HG02571 (cell line): ENCODE results near the gene MYPN.

ENCODE experiments used
- ATAC-seq: cut with Tn5 transposase; IDR thresholded peaks from one replicate; pipeline ENCODE4 v1.9.1; 2021; ENCODE audit warnings: mild to moderate bottlenecking, moderate library complexity; ENCODE audit not compliant: unreplicated experiment

MYPN gene

DNA sequence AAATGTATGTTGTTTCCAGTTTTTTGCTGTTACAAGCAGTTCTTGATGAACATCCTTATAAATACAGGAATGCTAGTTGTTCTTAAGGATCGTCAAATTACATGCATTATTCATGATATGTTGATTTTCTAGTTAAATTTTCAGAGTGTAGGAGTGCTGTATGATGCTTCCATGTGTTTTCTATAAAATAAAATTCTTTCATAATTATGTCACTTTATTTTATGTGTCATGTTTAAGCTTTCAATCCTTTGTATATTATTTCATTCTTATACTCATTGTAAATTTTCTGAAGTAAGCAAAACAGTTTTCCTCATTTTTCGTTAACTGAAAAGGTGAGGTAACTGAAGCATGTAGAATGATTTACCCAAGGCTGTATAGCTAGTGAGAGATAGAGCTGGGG, 16.8 kb upstream of the MYPN start:
- ATAC-seq = no peak

DNA sequence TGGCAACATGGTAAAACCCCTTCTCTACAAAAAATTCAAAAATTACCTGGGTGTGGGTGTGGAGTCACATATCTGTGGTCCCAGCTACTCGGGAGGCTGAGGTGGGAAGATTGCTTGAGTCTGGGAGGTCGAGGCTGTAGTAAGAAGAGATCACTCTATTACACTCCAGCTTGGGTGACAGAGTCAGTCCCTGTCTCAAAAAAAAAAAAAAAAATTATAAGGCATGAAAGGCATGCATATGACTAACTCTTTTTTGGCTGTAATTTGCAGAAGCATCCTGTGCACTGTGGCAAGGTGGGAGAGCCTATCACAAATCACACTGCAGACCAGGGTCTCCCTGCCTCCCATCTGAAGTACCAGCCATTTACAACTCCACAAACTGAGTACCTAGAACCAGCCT, 14.1 kb upstream of the MYPN start:
- ATAC-seq = no peak

DNA sequence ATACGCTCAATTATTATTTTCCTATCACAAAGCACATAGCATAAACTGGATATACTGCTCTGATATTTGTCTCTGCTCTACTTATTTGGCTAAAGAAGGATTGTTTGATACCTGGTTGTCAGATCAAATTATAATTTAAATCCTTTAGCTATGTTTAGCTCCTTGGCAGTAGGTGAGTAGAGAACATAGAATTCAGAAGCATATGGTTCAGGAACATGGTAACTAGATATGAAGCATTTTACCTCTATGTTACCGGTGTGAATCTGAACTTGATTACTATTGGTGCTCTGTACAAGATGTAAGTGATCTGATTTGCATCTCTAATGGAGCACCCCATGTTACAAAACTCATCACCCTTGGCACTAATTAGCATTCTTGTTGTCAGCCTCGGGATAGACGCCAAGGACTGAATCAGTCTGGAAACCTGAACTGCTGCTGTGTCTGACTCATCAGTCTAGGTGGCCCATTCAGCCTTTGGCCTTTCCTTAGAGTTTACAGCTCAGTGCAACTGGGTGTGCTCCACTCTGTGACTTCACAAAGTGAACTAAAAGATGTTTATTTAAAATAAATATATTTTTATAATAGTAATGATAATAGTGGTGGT, 12.3 kb upstream of the MYPN start:
- no peak for ATAC-seq

DNA sequence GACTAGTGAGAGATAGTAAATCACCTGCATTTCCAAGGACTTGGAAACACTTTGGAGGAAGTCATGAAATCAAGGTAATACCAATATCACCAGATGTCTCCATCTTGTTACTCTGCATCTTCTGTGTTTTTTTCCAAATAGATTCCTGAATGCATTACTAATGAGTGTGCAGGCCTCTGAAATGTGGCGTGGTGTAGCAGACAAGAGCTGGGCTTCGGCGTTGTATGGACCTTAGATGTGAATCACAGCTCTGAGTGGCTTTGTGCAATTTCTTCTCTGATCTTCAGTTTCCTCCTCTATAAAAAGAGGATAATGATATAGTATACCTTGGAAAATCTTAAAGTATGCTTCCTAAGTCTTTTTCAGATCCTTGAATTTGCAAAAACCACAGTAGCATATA, 9.6 kb upstream of the MYPN start:
- no peak for ATAC-seq

DNA sequence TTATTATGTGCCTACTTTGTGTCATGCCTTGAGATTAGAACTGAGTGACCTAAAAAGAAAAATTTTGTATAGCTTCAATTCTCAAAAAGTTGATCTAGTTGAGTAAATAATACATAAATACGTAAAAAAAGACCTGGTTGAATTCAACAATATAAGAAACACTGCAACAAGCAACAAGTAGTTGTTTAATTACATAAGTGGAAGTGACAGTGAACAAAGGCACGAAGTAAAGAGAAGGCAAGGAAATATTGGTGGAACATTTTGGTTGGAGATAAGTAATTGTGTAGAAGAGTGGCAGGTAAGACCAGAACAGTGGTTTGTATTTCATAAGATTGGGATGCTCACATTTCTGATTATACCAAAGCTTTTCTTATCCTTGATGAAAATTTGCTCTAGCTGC, 8.2 kb upstream of the MYPN start:
- ATAC-seq = no peak

DNA sequence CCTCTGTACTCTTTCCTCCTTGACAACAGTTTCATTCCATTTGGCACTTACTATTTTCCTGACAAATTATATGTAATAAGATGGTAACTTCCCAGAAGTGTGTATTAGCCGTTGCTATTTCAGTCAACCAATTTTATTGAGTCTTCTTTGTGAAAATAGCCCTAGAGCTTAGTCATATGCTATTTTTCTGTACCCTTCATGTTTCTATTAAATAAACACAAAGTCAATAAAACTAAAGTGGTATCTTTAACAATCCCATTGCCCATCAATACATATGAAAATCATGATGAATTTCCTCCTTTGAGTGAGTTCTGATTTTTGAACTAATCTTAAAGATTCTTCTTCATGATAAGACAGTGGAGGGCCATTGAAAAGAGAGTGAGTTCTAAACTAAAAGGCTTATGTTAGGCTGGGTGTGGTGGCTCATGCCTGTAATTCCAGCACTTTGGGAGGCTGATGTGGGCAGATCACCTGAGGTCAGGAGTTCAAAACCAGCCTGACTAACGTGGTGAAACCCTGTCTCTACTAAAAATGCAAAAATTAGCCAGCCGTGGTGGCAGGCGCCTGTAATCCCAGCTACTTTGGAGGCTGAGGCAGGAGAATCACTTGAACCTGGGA, 5.9 kb upstream of the MYPN start:
- ATAC-seq = no peak

DNA sequence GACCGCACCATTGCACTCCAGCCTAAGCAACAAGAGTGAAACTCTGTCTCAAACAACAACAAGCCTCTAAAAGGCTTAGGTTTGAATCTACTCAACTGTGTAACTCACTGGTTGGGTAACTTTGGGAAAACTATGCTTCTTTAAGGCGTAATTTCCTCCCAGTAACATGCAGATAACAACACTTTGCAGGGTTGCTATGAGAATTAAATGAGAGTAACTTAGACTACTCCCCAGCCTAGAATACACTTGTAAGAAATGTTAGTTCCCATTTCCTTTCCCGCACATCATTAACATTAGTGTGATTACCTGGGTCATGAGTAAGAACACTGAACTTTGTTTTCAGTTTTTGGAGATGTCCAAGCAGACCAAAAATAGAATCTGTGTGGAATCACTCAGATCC, 5.4 kb upstream of the MYPN start:
- ATAC-seq = no peak

DNA sequence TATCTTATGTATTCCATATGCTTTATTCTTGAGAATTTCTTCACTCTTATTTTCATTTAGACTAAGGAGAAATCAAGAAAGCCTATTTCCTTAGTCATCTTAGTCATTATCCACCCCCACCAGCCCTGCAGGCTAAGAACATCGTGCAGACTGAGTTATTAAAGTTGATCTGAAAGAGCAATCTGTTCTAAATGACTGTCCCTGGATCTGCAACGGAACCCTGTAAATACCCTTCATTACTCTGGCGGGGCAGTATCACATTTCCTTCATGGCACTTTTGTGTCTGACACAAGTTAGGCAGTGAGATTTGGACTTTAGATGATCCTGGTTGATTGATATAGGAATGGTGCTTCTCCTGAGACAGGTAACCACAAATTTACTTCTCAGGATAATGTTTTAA, 3.5 kb upstream of the MYPN start:
- no peak for ATAC-seq

DNA sequence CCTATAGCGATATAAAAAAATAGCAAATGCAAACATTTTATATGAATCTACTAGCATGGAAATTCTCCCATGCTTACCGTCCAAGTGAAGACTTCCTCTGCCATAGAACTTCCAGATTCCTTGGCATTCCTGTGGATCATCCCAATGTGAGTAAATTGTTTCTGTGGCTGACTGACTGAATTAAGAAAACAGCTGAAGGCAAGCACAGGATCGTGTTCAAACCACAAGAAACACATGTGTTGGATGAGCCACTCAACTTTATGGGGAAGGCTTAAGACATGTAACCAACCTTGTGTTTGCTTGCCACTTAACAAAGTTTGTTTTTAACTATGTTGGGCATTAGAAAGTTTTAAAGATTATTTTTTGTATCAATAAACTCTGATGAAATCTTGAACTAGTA, 2.6 kb upstream of the MYPN start:
- no peak for ATAC-seq

DNA sequence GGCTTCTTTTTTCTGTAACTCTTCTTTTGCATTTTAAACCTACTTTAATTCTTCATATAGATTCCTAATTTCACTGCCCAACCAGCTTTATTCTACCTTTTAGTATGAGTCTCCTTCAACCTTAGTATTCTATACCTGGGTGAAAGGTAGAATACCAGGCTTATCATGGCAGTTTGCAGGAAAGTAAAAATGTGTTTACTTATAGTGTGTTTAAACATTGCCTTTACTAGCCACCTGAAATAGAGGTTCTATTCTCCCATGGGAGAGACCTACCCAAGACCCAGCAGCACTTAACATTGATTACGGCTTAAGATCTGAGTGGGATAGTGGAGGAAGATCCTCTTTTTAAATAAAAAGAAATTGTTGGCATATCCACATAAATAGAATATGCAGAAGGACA, 1.6 kb upstream of the MYPN start:
- no peak for ATAC-seq

DNA sequence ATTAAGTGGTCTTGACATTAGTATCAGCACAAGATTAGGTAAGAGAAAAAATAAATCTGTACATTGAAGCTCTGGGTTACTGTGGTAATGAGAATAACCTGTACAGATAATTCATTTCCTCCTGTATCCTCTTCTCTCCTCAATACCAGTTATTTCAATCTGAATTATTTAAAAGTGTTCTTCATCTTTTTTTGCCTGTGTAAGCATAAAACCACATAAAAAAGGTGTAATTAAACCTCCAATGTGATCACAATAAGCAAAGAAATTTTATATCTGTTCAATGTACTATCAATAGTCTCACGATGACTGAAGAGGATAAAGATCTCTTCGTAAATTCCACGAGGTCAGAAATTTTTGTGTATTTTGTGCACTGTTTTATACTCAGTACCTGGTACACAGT, 1.2 kb upstream of the MYPN start:
- ATAC-seq = no peak

DNA sequence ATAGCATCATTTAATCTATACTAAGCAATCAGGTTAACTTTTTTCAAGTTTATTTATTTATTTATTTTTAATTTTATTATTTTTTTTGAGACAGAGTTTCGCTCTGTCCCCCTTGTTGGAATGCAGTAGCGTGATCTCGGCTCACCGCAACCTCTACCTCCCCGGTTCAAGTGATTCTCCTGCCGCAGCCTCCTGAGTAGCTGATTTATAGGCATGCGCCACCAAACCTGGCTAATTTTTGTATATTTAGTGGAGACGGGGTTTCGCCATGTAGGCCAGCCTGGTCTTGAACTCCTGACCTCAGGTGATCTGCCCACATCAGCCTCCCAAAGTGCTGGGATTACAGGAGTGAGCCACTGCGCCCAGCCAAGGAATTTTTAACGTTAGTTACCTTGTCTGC, 635 bp upstream of the MYPN start:
- no peak for ATAC-seq

DNA sequence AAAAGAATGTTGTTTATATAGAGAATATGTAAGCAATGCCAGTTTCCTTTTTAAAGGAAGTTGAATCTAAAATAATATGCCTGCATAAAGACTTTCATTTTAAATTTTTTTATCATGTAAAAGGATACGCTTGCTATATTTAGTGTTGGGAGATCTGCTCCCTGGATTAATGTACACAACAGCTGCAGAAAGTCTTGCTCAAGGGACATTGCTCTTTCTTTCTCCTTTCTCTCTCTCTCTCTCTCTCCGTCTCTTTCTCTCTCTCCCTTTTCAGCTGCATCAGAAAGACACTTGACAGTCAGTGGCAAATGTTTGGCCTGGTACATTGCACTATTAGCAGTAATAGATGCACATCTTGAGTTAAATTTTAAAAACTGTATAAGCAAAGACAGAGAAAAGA, 739 bp downstream of the MYPN start:
- ATAC-seq = no peak

DNA sequence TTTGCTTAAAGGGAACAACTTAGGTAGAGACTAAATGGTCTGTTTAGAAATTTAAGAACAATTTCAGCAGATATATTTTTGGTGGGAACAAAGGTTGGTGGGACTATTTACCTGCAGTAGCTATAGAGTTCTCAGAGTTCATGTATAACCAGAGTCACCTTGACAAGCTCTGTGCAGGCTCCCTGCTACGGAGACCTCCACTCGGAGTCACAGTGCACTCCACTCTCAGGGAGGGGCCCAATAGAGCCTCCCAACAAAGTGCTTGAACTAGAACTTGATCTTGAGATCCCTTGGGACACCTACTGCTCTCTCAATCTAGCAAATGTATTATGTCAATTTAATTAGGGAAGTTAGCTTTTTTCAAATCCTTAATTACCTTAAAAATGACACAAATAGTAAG, 2.3 kb downstream of the MYPN start:
- ATAC-seq = no peak

DNA sequence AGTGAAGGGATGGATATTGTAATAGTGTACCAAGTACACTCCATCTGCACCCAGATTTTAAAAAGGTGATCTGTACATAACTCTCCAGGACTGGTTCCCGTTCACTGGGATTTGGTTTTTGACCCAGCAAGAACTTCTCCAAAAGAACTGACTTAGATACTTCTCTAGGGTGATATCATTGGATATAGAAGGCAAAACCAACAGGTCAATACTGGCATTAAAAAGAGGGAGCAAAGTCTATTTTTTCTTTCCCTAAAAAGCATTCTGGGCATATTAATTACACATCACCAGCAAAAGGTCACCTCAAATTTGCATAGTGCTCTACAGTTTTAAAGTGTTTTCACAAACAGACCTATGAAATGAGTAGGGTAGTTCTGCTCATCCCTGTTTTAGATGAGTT, 3.5 kb downstream of the MYPN start:
- no peak for ATAC-seq

DNA sequence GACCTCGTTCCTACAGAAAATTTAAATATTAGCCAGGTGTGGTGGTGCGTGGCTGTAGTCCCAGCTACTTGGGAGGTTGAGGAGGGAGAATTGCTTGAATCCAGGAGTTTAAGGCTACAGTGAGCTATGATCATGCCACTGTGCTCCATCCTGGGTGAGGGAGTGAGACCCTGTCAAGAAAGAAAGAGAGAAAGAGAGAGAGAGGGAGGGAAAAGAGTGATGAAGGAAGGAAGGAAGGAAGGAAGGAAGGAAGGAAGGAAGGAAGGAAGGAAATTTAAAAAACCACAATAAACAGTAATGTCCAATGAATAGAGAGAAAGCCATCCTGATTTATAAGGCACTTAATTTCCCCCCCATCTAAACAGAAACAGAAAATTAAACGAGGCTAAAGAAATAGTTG, 9.4 kb downstream of the MYPN start:
- ATAC-seq = no peak

DNA sequence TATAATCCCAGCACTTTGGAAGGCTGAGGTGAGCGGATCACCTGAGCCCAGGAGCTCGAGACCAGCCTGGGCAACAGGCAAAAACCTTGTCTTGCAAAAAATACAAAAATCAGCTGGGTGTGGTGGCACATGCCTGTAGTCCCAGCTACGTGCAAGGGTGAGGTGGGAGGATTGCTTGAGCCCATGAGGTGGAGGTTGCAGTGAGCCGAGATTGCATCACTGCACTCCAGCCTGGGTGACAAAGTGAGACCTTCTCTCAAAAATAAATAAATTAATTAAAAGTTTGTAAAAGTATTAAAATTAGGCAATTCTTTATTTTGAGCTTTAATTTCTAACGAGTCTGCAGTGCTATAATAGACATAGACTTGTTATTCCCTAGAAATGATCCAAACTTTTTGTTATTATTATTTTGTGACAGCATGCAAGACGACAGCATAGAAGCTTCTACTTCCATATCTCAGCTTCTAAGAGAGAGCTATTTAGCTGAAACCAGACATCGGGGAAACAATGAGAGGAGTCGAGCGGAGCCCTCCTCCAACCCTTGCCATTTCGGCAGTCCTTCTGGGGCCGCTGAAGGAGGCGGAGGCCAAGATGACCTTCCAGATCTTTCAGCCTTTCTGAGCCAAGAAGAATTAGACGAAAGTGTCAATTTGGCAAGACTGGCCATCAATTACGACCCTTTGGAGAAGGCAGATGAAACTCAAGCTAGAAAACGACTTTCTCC, 11.9 kb downstream of the MYPN start:
- no peak for ATAC-seq

DNA sequence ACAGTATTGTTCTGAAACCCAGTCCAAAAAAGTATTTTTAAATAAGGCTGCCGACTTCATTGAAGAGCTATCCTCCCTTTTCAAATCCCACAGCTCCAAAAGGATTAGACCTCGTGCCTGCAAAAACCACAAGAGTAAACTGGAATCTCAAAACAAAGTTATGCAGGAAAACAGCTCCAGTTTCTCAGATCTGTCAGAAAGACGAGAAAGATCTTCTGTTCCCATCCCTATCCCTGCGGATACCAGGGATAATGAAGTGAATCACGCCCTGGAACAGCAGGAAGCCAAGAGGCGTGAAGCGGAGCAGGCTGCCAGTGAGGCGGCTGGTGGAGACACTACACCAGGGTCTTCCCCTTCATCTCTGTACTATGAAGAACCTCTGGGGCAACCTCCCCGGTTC, 12.6 kb downstream of the MYPN start:
- no peak for ATAC-seq

DNA sequence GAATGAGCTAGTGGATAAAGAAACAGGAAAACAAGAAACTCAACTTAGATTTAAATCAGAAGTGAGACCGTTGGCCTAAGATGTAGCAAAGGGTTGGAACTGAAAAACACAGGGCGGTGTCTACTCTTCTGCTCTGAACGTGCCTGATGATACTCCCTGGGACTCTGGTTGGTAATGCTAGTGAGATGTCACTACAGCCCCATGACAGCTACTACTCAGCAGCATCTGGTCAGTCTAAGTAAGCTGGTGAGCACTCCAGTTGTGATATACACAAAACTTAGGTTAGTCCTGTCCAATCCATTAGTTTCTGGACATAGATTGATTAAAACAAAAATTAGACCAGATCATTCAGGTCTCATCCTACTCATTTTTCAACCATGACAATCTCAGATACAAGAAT, 15.4 kb downstream of the MYPN start:
- ATAC-seq = no peak

DNA sequence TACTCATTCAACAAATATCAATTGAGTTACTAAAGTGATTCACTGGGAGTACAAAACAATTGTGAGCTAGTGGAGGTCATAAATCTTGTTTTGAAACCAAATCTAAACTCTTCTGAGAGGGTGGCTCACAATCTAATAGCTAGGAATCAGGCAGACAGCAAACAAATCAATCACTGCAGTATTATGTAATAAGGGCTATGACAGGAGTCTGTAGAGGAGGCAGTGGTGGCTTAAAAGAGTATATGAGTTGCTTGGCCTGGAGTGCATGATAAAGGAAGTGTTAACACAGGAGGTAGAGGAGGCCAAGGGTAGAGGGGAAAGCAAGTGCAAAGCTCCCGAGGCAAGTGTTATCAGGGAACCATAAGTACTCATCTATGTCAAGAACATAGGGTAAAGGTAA, 16.5 kb downstream of the MYPN start:
- no peak for ATAC-seq

DNA sequence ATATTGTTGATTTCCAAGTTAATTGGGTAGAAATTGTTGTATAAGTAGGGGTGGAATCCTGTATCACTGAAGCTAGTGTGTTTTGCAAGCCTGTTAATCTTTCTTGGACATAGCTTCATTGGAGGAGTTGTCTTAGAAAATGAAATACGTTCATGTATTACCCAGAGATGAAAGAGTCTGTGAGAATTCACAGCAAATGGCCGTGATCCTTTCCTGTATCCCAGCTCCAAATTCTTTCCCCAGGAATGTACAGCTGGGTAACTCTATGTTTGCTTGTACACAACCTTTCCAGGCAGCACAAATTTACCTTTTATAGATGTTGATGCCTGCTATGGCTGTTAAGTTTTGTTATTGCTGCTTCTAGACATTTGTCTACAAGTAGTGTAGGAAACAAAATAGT, 18.7 kb downstream of the MYPN start:
- ATAC-seq = no peak

DNA sequence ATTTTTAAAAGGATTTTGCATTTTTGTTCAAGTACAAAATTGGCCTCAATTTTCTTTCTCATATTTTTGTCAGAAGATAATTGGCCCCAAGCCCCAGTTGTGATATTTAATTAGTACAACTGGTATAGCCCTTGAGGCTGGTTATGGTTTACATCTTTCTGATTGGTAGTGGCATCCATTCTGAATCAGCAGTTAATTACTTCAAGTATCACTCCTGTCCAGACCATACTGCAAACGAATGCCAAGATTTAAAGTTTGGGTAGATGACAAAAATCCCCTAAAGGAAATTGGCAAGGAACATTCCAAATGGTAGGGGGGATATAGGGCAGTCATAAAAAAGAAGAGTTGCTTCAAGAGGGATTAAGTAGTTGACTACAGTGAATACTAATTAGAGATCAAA, 23.1 kb downstream of the MYPN start:
- ATAC-seq = no peak

DNA sequence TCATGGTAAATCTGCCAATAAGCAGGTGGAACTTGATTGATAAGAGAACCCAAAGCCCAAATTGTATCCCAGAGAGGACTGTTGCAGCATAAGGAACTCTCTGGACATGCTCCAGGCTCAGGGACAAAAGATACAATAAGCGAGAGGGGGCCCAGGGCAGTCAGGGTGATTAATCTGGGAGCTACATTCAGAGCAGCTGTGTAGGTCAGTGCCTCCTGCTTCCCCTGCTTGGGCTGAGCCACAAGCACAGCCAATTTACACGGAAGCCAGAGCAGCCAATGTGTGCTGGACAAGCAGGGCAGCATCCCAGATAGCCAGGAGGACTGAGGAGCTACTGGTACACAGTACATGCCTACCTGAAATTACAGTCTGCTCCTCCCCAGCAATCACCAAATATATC, 24.2 kb downstream of the MYPN start:
- no peak for ATAC-seq
